HepG2 (cell line): ENCODE data around the gene ATP6V1C2. TPM values are rescaled to one million over a fixed set of nuclear protein-coding genes. Genes with fewer than 3 reads are reported as not detected.

Source experiments
- CEBPZ ChIP-seq: IDR thresholded peaks from 2 replicates; pipeline ENCODE4 v1.6.1; 2012; ENCODE audit warnings: low read length, improper control_type of control experiment
- REXO4 ChIP-seq: sonication (generic); formaldehyde crosslinking; IDR thresholded peaks from 2 replicates; pipeline ENCODE4 v1.8.0; 2022; ENCODE audit warnings: missing genetic modification reagents, mild to moderate bottlenecking, borderline replicate concordance
- SMYD3 ChIP-seq: sonication (generic); formaldehyde crosslinking; IDR thresholded peaks from 2 replicates; pipeline ENCODE4 v1.8.1; 2023; ENCODE audit warnings: mild to moderate bottlenecking, missing genetic modification reagents
- SNAPC5 ChIP-seq: sonication (generic); formaldehyde crosslinking; IDR thresholded peaks from 2 replicates; pipeline ENCODE4 v1.8.1; 2023; ENCODE audit warnings: mild to moderate bottlenecking, missing genetic modification reagents, borderline replicate concordance
- TFDP1 ChIP-seq: IDR thresholded peaks from 2 replicates; pipeline ENCODE4 v1.6.1; 2016; ENCODE audit warnings: missing compliant biosample characterization, missing genetic modification reagents, borderline replicate concordance
- ZFP36 ChIP-seq: fragments of 150-350 bp; IDR thresholded peaks from 2 replicates; pipeline ENCODE4 v1.6.1; 2018; ENCODE audit warnings: borderline replicate concordance, low read length, low read depth; ENCODE audit not compliant: partially characterized antibody
- ZNF253 ChIP-seq: sonication (generic); formaldehyde crosslinking; IDR thresholded peaks from 2 replicates; pipeline ENCODE4 v1.8.0; 2022; ENCODE audit warnings: mild to moderate bottlenecking, missing genetic modification reagents, borderline replicate concordance
- ZNF512B ChIP-seq: sonication (generic); formaldehyde crosslinking; IDR thresholded peaks from 2 replicates; pipeline ENCODE4 v1.5.1; 2020; ENCODE audit warnings: missing genetic modification reagents, mild to moderate bottlenecking, borderline replicate concordance
- ZUFSP ChIP-seq: sonication (generic); formaldehyde crosslinking; IDR thresholded peaks from 2 replicates; pipeline ENCODE4 v1.9.0; 2021; ENCODE audit warnings: missing genetic modification reagents, mild to moderate bottlenecking, borderline replicate concordance
- polyA plus RNA-seq, 8 experiments: library from polyadenylated mRNA; depleted of rRNA in 3 of 8; stranded (reverse) in 7 of 8; unstranded in 1 of 8; fragments of >200 nt; fragmentation: Illumina TruSeq in 4 of 8; extraction: Trizol in 4 of 8; gene quantifications; 2 replicates each; pipeline versions ENCODE4 v1.2.1 to v1.2.3, GENCODE V29; 2011 to 2016; ENCODE audit warnings: low read depth in 4 of 8, missing spikeins in 1 of 8, mixed read lengths in 1 of 8; ENCODE audit not compliant: insufficient read depth in 1 of 8
- total RNA-seq, 5 experiments: library from RNA; depleted of rRNA; stranded (reverse); fragments of >200 nt; fragmentation: Illumina TruSeq; extraction: Trizol; gene quantifications; 2 replicates each; pipeline ENCODE4 v1.2.3, GENCODE V29; 2016; ENCODE audit warnings: low read depth in 1 of 5

The ATP6V1C2 gene
- total and polyA plus RNA-seq, 2 of the 13 experiments (the other 11 are each of a cell fraction or from before 2014, with no cell fraction given) = 0.04 to 0.29 TPM

GRCh38 chr2:10814142-10814541, 92.7 kb downstream of the ATP6V1C2 start (continued):
- no peak for TF ChIP-seq SNAPC5 (CRISPR knock-in tag)
- TF ChIP-seq ZNF512B (CRISPR knock-in tag) = 0 out of 2 replicates have a peak, but pooled peaks have one; percentile 53
- no peak for TF ChIP-seq CEBPZ
- TF ChIP-seq SMYD3 (CRISPR knock-in tag) = no peak
- TF ChIP-seq ZFP36 = peak; percentile 89
- 0 out of 2 replicates have a peak, but pooled peaks have one; percentile 7 for TF ChIP-seq TFDP1 (CRISPR knock-in tag)
- 0 out of 2 replicates have a peak, but pooled peaks have one; percentile 52 for TF ChIP-seq ZNF253 (CRISPR knock-in tag)
- no peak for TF ChIP-seq REXO4 (CRISPR knock-in tag)
- TF ChIP-seq ZUFSP (CRISPR knock-in tag) = 0 out of 2 replicates have a peak, but pooled peaks have one; percentile 56
